Adrenal gland (tissue), 12 donors: ENCODE data around the gene SPPL2B. TPM values are rescaled to one million over a fixed set of nuclear protein-coding genes. Genes with fewer than 3 reads are reported as not detected.

Source experiments
- DNase-seq, 7 donors: peaks; one replicate each; pipeline ENCODE4 v3.0.0-alpha.2; 2019 to 2020
- H3K27ac ChIP-seq, 5 donors: fragments of 200-600 bp; sonication (generic) in 4 of 5; 1 replicate in 3 of 5; 2 replicates in 2 of 5; pipeline versions ENCODE4 v1.5.1 to v1.8.0; 2016 to 2020; ENCODE audit warnings: mild to moderate bottlenecking in 1 of 5
- H3K27me3 ChIP-seq: fragments of 200-600 bp; 2 replicates; pipeline ENCODE4 v1.8.0; 2021
- H3K36me3 ChIP-seq, 2 donors: fragments of 200-600 bp; replicated peaks in 1 of 2; 1 replicate in 1 of 2; 2 replicates in 1 of 2; pipeline versions ENCODE4 v1.5.1 to v1.8.0; 2018 to 2022
- H3K4me1 ChIP-seq, 2 donors: fragments of 200-600 bp; replicated peaks in 1 of 2; 1 replicate in 1 of 2; 2 replicates in 1 of 2; pipeline versions ENCODE4 v1.5.1 to v1.8.0; 2018 to 2021
- H3K4me3 ChIP-seq, 4 donors: fragments of 200-600 bp; sonication (generic) in 3 of 4; one replicate each; pipeline ENCODE4 v1.5.1; 2016 to 2018
- H3K9me3 ChIP-seq, 3 donors: fragments of 200-600 bp; sonication (generic) in 1 of 3; replicated peaks in 1 of 3; 1 replicate in 2 of 3; 2 replicates in 1 of 3; pipeline versions ENCODE4 v1.5.1 to v1.8.0; 2016 to 2021
- POLR2A ChIP-seq, 2 donors: fragments of 450-650 bp; IDR thresholded peaks; one replicate each; pipeline ENCODE4 v1.6.1; 2017; ENCODE audit warnings: antibody characterized with exemption in 2 of 2, mild to moderate bottlenecking in 2 of 2, moderate library complexity in 1 of 2
- WGBS, 4 donors: extraction: QIAGEN DNeasy Blood & Tissue Kit in 2 of 4; methylation state at CpG; one replicate each; pipeline versions ENCODE4 v1.1.5 to v1.1.7; 2013 to 2017; 5-methylcytosine and 5-hydroxymethylcytosine counted together
- intact Hi-C, 2 donors: fragments of 100-400 bp; cut with DNase I; formaldehyde crosslinking; loops; one replicate each; pipeline versions ENCODE4 v1.14.1 to v1.15.0; 2022 to 2023
- polyA plus RNA-seq, 3 donors: library from polyadenylated mRNA; stranded (reverse); fragments of 200-250 nt in 2 of 3; fragments of 350-450 nt in 1 of 3; fragmentation: Illumina TruSeq in 1 of 3; extraction: RNeasy Lipid Tissue Mini Kit (QIAGEN cat#74804) in 1 of 3; gene quantifications; one replicate each; pipeline ENCODE4 v1.2.3, GENCODE V29; 2013 to 2014
- total RNA-seq, 9 donors: library from RNA; depleted of rRNA in 4 of 9; stranded (reverse); fragments of >200 nt in 4 of 9; fragments of 120-200 nt in 1 of 9; fragmentation: NEBNext Ultra II Directional in 1 of 9; extraction: Animal tissue kit (Norgen Biotek cat#: 25700) in 1 of 9; gene quantifications; one replicate each; pipeline versions ENCODE4 v1.1.0 to v1.2.4, GENCODE V29; 2013 to 2023
- TF ChIP-seq, protein P1 (sequence below), 6 experiments: fragments of 450-650 bp in 4 of 6; fragments of 200-600 bp in 2 of 6; sonication (generic) in 1 of 6; IDR thresholded peaks; 1 replicate in 5 of 6; 2 replicates in 1 of 6; pipeline versions ENCODE4 v1.5.1 to v1.8.0; 2016 to 2021; ENCODE audit warnings: antibody characterized with exemption in 6 of 6, mild to moderate bottlenecking in 2 of 6, moderate library complexity in 1 of 6
- donor health status: healthy with polysubstance abuse.
- donor health status: Bipolar disorder and iron deficiency.
- donor health status: DM: yes; HTN: yes; CAD: no.
- donor health status: DM: no; HTN: no; CAD: no.
- donor health status: DM: no; HTN: no; CAD: no.
- donor health status: DM: yes; HTN: yes; CAD: no.

SPPL2B gene
- total and polyA plus RNA-seq, 12 donors = 3.9 to 208 (median 31.6) TPM

DNA sequence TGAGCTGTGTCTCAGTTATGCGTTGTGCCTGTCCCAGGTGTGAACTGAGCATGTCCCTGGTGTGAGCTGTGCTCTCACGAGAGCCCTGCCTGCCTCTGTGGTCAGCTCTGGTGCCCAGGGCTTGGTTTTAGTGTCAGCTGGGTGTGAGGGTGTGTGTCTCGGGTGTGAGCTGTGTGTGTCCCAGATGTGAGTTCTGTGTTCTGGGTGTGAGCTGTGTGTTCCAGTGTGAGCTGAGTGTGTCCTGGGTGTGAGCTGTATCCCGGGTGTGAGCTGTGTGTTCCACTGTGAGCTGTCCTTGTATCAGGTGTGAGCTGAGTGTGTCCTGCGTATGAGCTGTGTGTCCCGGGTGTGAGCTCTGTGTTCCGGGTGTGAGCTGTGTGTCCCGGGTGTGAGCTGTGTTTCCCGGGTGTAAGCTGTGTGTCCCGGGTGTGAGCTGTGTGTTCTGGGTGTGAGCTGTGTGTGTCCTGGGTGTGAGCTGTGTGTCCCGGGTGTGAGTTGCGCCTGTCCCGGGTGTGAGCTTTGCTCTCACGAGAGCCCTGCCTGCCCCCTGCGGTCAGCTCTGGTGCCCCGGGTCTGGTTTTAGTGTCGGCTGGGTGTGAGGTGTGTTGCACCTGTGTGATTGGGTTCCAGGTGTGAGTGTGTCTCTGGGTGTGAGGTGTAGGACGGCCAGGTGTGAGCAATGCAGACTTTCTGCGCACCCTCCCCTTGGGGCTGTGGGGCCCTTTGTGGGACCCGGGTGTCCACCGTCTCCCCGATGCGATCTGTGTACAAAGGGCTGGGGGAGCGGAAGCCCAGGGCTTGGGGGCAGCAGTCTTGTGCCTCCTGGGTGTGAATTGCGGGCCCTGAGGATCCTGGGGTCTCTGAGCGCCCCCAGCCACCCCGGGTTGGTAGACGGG, 39.4 kb upstream of the SPPL2B start:
- Histone ChIP-seq H3K9me3 (no peaks in the 10 kb centered on the region), H3K4me1 (peaks cover 0 to 18% of the 10 kb centered on the region in 2 donors), H3K4me3 (peak overlapping the region in 1 of 4 donors; percentile 47), H3K27ac (peak overlapping the region in 1 of 5 donors; percentile 80), H3K36me3 (no peaks in the 10 kb centered on the region), H3K27me3 (peaks cover 40% of the 10 kb centered on the region)
- intact Hi-C loops = loop anchor here in 1 of 2 donors (10.0 kb wide), 1 partner anchor 96 kb away; no protein-coding TSS in a partner anchor
- 42 to 67% (median 47%) methylated on average over 11 to 28 of the region's 28 CpGs for WGBS, 4 donors
- TF ChIP-seq POLR2A (IDR thresholded peaks at IDR 0.05) = no peak
- TF ChIP-seq, protein P1, sequence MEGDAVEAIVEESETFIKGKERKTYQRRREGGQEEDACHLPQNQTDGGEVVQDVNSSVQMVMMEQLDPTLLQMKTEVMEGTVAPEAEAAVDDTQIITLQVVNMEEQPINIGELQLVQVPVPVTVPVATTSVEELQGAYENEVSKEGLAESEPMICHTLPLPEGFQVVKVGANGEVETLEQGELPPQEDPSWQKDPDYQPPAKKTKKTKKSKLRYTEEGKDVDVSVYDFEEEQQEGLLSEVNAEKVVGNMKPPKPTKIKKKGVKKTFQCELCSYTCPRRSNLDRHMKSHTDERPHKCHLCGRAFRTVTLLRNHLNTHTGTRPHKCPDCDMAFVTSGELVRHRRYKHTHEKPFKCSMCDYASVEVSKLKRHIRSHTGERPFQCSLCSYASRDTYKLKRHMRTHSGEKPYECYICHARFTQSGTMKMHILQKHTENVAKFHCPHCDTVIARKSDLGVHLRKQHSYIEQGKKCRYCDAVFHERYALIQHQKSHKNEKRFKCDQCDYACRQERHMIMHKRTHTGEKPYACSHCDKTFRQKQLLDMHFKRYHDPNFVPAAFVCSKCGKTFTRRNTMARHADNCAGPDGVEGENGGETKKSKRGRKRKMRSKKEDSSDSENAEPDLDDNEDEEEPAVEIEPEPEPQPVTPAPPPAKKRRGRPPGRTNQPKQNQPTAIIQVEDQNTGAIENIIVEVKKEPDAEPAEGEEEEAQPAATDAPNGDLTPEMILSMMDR (IDR thresholded peaks at IDR 0.05) = no peak
- no peak for DNase-seq

GRCh38 chr19:2289714-2290435, 38.6 kb upstream of the SPPL2B start:
- Histone ChIP-seq H3K27ac (peak overlapping the region in 1 of 5 donors; percentile 80), H3K36me3 (no peaks in the 10 kb centered on the region), H3K27me3 (peaks cover 40% of the 10 kb centered on the region), H3K4me1 (peaks cover 0 to 18% of the 10 kb centered on the region in 2 donors), H3K4me3 (peak overlapping the region in 1 of 4 donors; percentile 47), H3K9me3 (no peaks in the 10 kb centered on the region)
- TF ChIP-seq POLR2A (IDR thresholded peaks at IDR 0.05) = no peak
- TF ChIP-seq, protein P1 (IDR thresholded peaks at IDR 0.05) = no peak
- intact Hi-C loops = loop anchor here in 1 of 2 donors (10.0 kb wide), 1 partner anchor 95 kb away; no protein-coding TSS in a partner anchor
- WGBS, 4 donors = 1 to 4% (median 2%) methylated on average over 16 to 69 of the region's 74 CpGs
- DNase-seq = no peak

DNA sequence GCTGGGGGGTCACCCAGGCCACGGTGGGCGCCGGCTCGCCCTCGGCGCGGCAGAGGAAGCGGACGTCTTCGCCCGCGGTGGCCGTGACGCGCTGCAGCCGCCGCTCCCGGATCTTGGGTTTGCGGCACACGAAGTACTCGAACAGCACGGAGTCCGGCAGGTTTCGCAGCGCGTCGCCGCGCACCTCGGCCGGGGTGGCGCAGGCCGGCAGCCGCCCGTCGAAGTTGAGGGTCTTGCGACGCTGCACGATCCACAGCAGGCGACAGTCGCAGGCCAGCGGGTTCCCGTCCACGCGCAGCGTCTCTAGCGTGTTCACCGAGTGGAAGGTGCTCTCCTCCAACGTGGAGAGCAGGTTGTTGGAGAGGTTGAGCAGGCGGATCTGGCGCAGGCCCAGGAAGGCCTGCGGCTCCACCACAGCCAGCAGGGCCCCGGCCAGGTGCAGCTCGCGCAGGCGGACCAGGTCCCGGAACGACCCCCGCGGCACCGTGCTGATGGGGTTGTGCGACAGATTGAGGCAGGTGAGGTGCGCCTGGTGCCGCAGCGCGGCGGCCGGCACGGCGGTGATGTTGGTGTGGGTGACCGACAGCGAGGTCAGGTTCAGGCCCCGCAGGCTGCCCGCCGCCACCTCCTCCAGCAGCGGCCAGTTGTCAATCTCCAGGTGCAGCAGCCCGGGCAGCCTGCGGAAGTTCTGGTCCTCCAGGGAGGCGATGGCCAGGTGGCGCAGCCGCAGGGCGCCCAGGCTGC, 37.9 kb upstream of the SPPL2B start:
- TF ChIP-seq POLR2A (IDR thresholded peaks at IDR 0.05) = no peak
- Histone ChIP-seq H3K27ac (peak overlapping the region in 1 of 5 donors; percentile 80), H3K36me3 (no peaks in the 10 kb centered on the region), H3K4me3 (peak overlapping the region in 1 of 4 donors; percentile 47), H3K27me3 (peaks cover 38% of the 10 kb centered on the region), H3K4me1 (peaks cover 0 to 22% of the 10 kb centered on the region in 2 donors), H3K9me3 (no peaks in the 10 kb centered on the region)
- 0 to 20% (median 4%) methylated on average over 1 to 82 of the region's 82 CpGs for WGBS, 4 donors
- intact Hi-C loops = no loop called here
- DNase-seq = no peak

GRCh38 chr19:2291185-2291751, 37.2 kb upstream of the SPPL2B start:
- 0 to 17% (median 5%) methylated on average over 3 to 67 of the region's 67 CpGs for WGBS, 4 donors
- intact Hi-C loops = no loop called here
- DNase-seq = no peak
- H3K27me3 ChIP-seq = peaks cover 42% of the 10 kb centered on the region
- peaks cover 0 to 22% of the 10 kb centered on the region in 2 donors for H3K4me1 ChIP-seq
- peak overlapping the region in 1 of 4 donors; percentile 47 for H3K4me3 ChIP-seq
- no peaks in the 10 kb centered on the region for H3K9me3 ChIP-seq
- no peaks in the 10 kb centered on the region for H3K36me3 ChIP-seq
- H3K27ac ChIP-seq = no peak overlapping the region
- TF ChIP-seq POLR2A (IDR thresholded peaks at IDR 0.05) = no peak
- TF ChIP-seq, protein P1 (IDR thresholded peaks at IDR 0.05) = no peak
